Uterus (tissue), 4 donors: ENCODE measurements around the gene FUT2. TPM values are rescaled to one million over a fixed set of nuclear protein-coding genes. Genes with fewer than 3 reads are reported as not detected.
"Not testable (repeated sequence)": the region's sequence is repeated elsewhere in the genome, so short reads cannot be mapped to it uniquely, and the experiment has no call there.

Experiments
- DNase-seq, 2 donors: peaks; one replicate each; pipeline ENCODE4 v3.0.0-alpha.2; 2019 to 2020
- H3K27ac ChIP-seq, 2 donors: fragments of 200-600 bp; sonication (generic); 1 replicate in 1 of 2; 2 replicates in 1 of 2; pipeline ENCODE4 v1.5.1; 2016 to 2018
- H3K27me3 ChIP-seq, 2 donors: fragments of 200-600 bp; sonication (generic); one replicate each; pipeline ENCODE4 v1.5.1; 2018 to 2019; ENCODE audit warnings: control low read depth in 1 of 2
- H3K36me3 ChIP-seq, 2 donors: fragments of 200-600 bp; sonication (generic); one replicate each; pipeline ENCODE4 v1.5.1; 2019; ENCODE audit warnings: control low read depth in 1 of 2
- H3K4me1 ChIP-seq, 2 donors: fragments of 200-600 bp; sonication (generic); one replicate each; pipeline ENCODE4 v1.5.1; 2018 to 2019; ENCODE audit warnings: control low read depth in 1 of 2
- H3K4me3 ChIP-seq, 2 donors: fragments of 200-600 bp; sonication (generic); 1 replicate in 1 of 2; 2 replicates in 1 of 2; pipeline ENCODE4 v1.5.1; 2018 to 2019; ENCODE audit warnings: mild to moderate bottlenecking in 1 of 2
- H3K9me3 ChIP-seq, 2 donors: fragments of 200-600 bp; sonication (generic); one replicate each; pipeline ENCODE4 v1.5.1; 2019; ENCODE audit warnings: control low read depth in 1 of 2
- POLR2A ChIP-seq, 2 donors: fragments of 450-650 bp; IDR thresholded peaks; one replicate each; pipeline ENCODE4 v1.6.1; 2016; ENCODE audit warnings: antibody characterized with exemption in 2 of 2, mild to moderate bottlenecking in 1 of 2, moderate library complexity in 1 of 2
- intact Hi-C: fragments of 100-400 bp; cut with DNase I; formaldehyde crosslinking; loops from one replicate; pipeline ENCODE4 v1.15.1; 2023; ENCODE audit warnings: low total_unique reads
- total RNA-seq, 4 donors: library from RNA; depleted of rRNA in 3 of 4; stranded (reverse); fragments of >200 nt in 3 of 4; gene quantifications; one replicate each; pipeline versions ENCODE4 v1.1.0 to v1.2.4, GENCODE V29; 2014 to 2023
- TF ChIP-seq, protein P1 (sequence below), 4 experiments: fragments of 200-600 bp in 2 of 4; fragments of 450-650 bp in 2 of 4; sonication (generic) in 2 of 4; IDR thresholded peaks; one replicate each; pipeline ENCODE4 v1.5.1; 2016 to 2019; ENCODE audit warnings: antibody characterized with exemption in 4 of 4, mild to moderate bottlenecking in 2 of 4, moderate library complexity in 1 of 4
- donor health status: DM: yes; HTN: yes; CAD: no.

Gene FUT2
- total RNA-seq, 4 donors from 2014 or later, result 1.0 TPM; not detected in 3

- Histone ChIP-seq H3K27ac (no peak overlapping the region), H3K4me3 (no peak overlapping the region), H3K9me3 (no peaks in the 10 kb centered on the region), H3K36me3 (no peaks in the 10 kb centered on the region), H3K27me3 (no peaks in the 10 kb centered on the region), H3K4me1 (no peaks in the 10 kb centered on the region)
- intact Hi-C loops, result no loop called here
- TF ChIP-seq, protein P1, sequence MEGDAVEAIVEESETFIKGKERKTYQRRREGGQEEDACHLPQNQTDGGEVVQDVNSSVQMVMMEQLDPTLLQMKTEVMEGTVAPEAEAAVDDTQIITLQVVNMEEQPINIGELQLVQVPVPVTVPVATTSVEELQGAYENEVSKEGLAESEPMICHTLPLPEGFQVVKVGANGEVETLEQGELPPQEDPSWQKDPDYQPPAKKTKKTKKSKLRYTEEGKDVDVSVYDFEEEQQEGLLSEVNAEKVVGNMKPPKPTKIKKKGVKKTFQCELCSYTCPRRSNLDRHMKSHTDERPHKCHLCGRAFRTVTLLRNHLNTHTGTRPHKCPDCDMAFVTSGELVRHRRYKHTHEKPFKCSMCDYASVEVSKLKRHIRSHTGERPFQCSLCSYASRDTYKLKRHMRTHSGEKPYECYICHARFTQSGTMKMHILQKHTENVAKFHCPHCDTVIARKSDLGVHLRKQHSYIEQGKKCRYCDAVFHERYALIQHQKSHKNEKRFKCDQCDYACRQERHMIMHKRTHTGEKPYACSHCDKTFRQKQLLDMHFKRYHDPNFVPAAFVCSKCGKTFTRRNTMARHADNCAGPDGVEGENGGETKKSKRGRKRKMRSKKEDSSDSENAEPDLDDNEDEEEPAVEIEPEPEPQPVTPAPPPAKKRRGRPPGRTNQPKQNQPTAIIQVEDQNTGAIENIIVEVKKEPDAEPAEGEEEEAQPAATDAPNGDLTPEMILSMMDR (IDR thresholded peaks at IDR 0.05), result no peak
- no peak for TF ChIP-seq POLR2A (IDR thresholded peaks at IDR 0.05)
- DNase-seq, result no peak
Measured at GRCh38 chr19:48650974-48651682, 44.6 kb upstream of the FUT2 start.

DNA sequence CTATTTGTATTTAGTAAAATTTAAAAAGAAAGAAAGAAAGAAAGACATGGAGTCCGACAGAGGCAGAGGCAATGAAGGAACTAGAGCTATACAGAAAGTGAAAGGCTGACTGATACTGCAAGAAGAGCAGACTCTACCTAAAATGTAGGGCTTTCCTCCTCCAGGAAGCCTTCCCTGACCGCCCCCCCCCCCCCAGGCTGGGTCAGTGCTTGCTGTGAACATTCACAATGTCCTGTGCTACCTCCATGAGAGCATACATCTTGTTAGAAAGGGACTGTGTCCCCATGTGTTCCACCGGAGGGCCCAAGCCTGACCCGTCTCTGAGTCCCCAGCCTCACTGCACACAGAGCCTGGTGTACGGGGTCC, 44.1 kb upstream of the FUT2 start:
- intact Hi-C loops, result no loop called here

GRCh38 chr19:48654299-48655059, 41.3 kb upstream of the FUT2 start:
- intact Hi-C loops, result no loop called here
- H3K27ac ChIP-seq, result no peak overlapping the region
- no peak overlapping the region for H3K4me3 ChIP-seq
- H3K27me3 ChIP-seq, result no peaks in the 10 kb centered on the region
- no peak for DNase-seq
- H3K36me3 ChIP-seq, result no peaks in the 10 kb centered on the region
- H3K4me1 ChIP-seq, result no peaks in the 10 kb centered on the region
- no peaks in the 10 kb centered on the region for H3K9me3 ChIP-seq
- no peak for TF ChIP-seq POLR2A (IDR thresholded peaks at IDR 0.05)
- TF ChIP-seq, protein P1 (IDR thresholded peaks at IDR 0.05), result no peak

More for the DNA sequence above, 44.1 kb upstream of the FUT2 start:
- Histone ChIP-seq H3K9me3 (no peaks in the 10 kb centered on the region), H3K4me3 (no peak overlapping the region), H3K36me3 (no peaks in the 10 kb centered on the region), H3K27ac (no peak overlapping the region), H3K4me1 (no peaks in the 10 kb centered on the region), H3K27me3 (no peaks in the 10 kb centered on the region)
- DNase-seq, result no peak
- no peak for TF ChIP-seq POLR2A (IDR thresholded peaks at IDR 0.05)
- TF ChIP-seq, protein P1 (IDR thresholded peaks at IDR 0.05), result no peak

DNA sequence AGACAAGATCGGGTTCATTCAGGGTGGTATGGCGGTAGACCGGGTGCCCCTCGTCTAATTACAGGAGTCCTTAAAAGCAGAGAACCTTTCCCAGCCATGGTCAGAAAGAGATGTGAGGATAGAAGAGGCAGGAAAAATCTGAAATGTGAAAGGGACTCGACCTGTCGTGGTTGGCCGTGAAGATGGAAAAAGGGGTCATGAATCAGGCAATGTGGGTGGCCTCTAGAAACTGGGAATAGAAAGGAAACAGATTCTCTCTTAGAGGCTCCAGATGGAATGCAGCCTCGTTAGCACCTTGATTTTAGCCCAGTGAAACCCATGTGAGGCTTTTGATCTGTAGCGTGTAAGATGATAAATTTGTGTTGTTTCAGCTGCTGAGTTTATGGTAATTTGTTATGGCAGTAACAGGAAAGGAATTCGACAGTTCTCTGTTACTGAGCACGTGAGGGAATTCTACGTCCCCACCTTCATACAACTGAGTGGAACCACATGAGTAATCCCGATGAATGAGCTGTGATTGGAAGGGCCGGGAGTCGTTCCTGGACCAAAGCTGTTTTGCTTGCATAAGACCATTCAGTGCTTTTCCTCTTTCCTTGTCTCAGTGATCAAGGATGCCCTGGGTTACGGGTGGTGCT, 38.8 kb upstream of the FUT2 start:
- no peaks in the 10 kb centered on the region for H3K9me3 ChIP-seq
- intact Hi-C loops, result no loop called here
- no peaks in the 10 kb centered on the region for H3K27me3 ChIP-seq
- no peaks in the 10 kb centered on the region for H3K4me1 ChIP-seq
- no peak for TF ChIP-seq POLR2A (IDR thresholded peaks at IDR 0.05)
- TF ChIP-seq, protein P1 (IDR thresholded peaks at IDR 0.05), result no peak
- DNase-seq, result no peak
- H3K36me3 ChIP-seq, result no peaks in the 10 kb centered on the region
- H3K27ac ChIP-seq, result no peak overlapping the region
- H3K4me3 ChIP-seq, result no peak overlapping the region

GRCh38 chr19:48657828-48658227, 37.9 kb upstream of the FUT2 start:
- H3K4me1 ChIP-seq, intact Hi-C loops: not testable (repeated sequence)

More at GRCh38 chr19:48657828-48658227, 37.9 kb upstream of the FUT2 start:
- H3K27me3 ChIP-seq, DNase-seq, H3K27ac ChIP-seq, H3K36me3 ChIP-seq, H3K4me3 ChIP-seq, H3K9me3 ChIP-seq: not testable (repeated sequence)
